HUES48 (cell line): ENCODE measurements around the gene IRS1.

ENCODE experiments used
- H3K27ac ChIP-seq: one replicate; pipeline ENCODE4 v1.7.0; 2013; ENCODE audit warnings: low read depth, low read length, inconsistent platforms
- H3K27me3 ChIP-seq: 2 replicates; pipeline ENCODE4 v1.6.1; 2013; ENCODE audit warnings: mild to moderate bottlenecking, low read length; ENCODE audit not compliant: control insufficient read depth, insufficient read depth
- H3K36me3 ChIP-seq: 2 replicates; pipeline ENCODE4 v1.6.1; 2013; ENCODE audit warnings: low read length; ENCODE audit not compliant: control insufficient read depth, insufficient read depth
- H3K4me1 ChIP-seq: 2 replicates; pipeline ENCODE4 v1.6.1; 2013; ENCODE audit warnings: mild to moderate bottlenecking, low read length; ENCODE audit not compliant: control insufficient read depth, insufficient read depth
- H3K4me3 ChIP-seq: 2 replicates; pipeline ENCODE4 v1.5.1; 2013; ENCODE audit warnings: mild to moderate bottlenecking, low read depth, low read length
- H3K9ac ChIP-seq: 2 replicates; pipeline ENCODE4 v1.6.1; 2013; ENCODE audit warnings: mild to moderate bottlenecking, low read depth, low read length, moderate library complexity
- H3K9me3 ChIP-seq: 2 replicates; pipeline ENCODE4 v1.6.1; 2013; ENCODE audit warnings: low read length; ENCODE audit not compliant: control insufficient read depth, insufficient read depth

The IRS1 gene

GRCh38 chr2:226702376-226702775 is 97.2 kb downstream of the IRS1 start:
- Histone ChIP-seq H3K4me1 (no peaks in the 10 kb centered on the region), H3K9ac (no peak overlapping the region), H3K4me3 (no peak overlapping the region), H3K27me3 (no peaks in the 10 kb centered on the region), H3K27ac (no peak overlapping the region), H3K36me3 (no peaks in the 10 kb centered on the region), H3K9me3 (no peaks in the 10 kb centered on the region)

- Histone ChIP-seq H3K9ac (no peak overlapping the region), H3K36me3 (no peaks in the 10 kb centered on the region), H3K9me3 (no peaks in the 10 kb centered on the region), H3K4me3 (no peak overlapping the region), H3K27ac (no peak overlapping the region), H3K27me3 (no peaks in the 10 kb centered on the region), H3K4me1 (peaks cover 8% of the 10 kb centered on the region)
Observed at GRCh38 chr2:226701052-226701451, 98.6 kb downstream of the IRS1 start.

DNA sequence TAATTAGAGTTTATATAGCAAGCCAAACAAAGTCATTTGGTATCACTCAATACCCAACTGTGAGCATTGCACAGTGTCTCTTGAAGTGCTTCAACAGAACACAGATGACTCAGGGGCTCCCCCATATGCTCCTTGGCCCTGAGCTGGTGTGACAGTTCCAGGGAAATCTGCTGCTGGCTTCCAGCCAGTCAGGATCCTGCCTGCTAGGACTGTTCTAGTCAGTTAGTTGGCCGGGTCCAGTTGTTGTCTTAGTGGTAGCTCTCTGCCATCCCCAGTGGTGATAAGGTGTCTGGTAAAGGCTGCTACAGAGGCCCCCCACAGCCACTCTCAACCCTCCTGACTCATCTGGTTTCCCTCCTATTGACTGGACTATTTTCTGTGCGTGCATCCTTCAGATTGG is 100.3 kb downstream of the IRS1 start:
- Histone ChIP-seq H3K9ac (no peak overlapping the region), H3K36me3 (no peaks in the 10 kb centered on the region), H3K4me1 (peaks cover 13% of the 10 kb centered on the region), H3K27ac (no peak overlapping the region), H3K4me3 (no peak overlapping the region), H3K27me3 (no peaks in the 10 kb centered on the region), H3K9me3 (no peaks in the 10 kb centered on the region)

- H3K9me3 ChIP-seq, result no peaks in the 10 kb centered on the region
- H3K4me3 ChIP-seq, result no peak overlapping the region
- H3K36me3 ChIP-seq, result no peaks in the 10 kb centered on the region
- peaks cover 13% of the 10 kb centered on the region for H3K4me1 ChIP-seq
- no peaks in the 10 kb centered on the region for H3K27me3 ChIP-seq
- no peak overlapping the region for H3K9ac ChIP-seq
- H3K27ac ChIP-seq, result no peak overlapping the region
Observed at GRCh38 chr2:226698671-226699070, 100.9 kb downstream of the IRS1 start.

- H3K9me3 ChIP-seq, result no peaks in the 10 kb centered on the region
- H3K36me3 ChIP-seq, result no peaks in the 10 kb centered on the region
- H3K4me1 ChIP-seq, result peaks cover 18% of the 10 kb centered on the region
- no peak overlapping the region for H3K9ac ChIP-seq
- H3K27ac ChIP-seq, result no peak overlapping the region
- no peak overlapping the region for H3K4me3 ChIP-seq
- H3K27me3 ChIP-seq, result no peaks in the 10 kb centered on the region
Observed at GRCh38 chr2:226694586-226695284, 104.9 kb downstream of the IRS1 start.

DNA sequence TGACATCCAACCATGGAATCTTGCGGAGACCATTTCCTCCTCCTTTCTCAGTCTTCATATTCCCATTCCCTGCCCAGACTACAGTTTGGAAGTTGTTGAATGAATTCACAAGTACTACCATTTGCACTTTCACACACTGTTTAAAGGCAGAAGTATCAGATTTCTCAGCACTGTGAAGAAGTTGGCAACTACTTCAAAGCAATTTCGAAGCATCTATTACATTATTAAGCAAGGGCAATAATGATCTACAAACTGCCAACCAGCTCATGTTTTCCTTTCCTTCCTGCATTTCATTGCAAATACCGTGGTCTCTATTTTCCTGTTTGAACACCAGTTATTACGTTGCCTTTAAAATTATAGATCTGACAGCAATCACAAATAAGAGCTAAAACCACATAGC is 105.5 kb downstream of the IRS1 start:
- Histone ChIP-seq H3K4me3 (no peak overlapping the region), H3K27me3 (no peaks in the 10 kb centered on the region), H3K9ac (no peak overlapping the region), H3K27ac (no peak overlapping the region), H3K9me3 (no peaks in the 10 kb centered on the region), H3K36me3 (no peaks in the 10 kb centered on the region), H3K4me1 (peaks cover 18% of the 10 kb centered on the region)

DNA sequence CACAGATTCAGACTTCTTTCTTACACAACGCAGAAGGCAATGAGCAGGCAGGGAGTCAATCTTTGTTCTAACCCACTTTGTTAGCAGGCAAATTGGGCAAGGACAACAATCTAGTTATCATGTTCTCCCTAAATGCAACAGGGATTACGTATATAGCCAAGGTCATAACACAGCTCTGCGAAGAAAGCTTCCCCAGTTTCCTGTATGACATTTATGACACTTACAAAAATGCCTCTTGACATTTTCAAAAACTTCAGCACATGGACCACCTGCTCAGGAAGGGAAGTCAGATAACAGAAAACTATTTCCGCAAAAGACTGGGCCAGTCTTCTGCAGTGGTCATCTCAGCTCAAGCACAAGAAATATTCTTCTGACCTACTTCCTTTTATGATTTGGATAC is 106.1 kb downstream of the IRS1 start:
- H3K27ac ChIP-seq, result no peak overlapping the region
- H3K4me3 ChIP-seq, result no peak overlapping the region
- no peaks in the 10 kb centered on the region for H3K9me3 ChIP-seq
- no peaks in the 10 kb centered on the region for H3K27me3 ChIP-seq
- peaks cover 18% of the 10 kb centered on the region for H3K4me1 ChIP-seq
- no peaks in the 10 kb centered on the region for H3K36me3 ChIP-seq
- no peak overlapping the region for H3K9ac ChIP-seq

- no peak overlapping the region for H3K4me3 ChIP-seq
- no peak overlapping the region for H3K9ac ChIP-seq
- no peak overlapping the region for H3K27ac ChIP-seq
- no peaks in the 10 kb centered on the region for H3K36me3 ChIP-seq
- no peaks in the 10 kb centered on the region for H3K27me3 ChIP-seq
- no peaks in the 10 kb centered on the region for H3K9me3 ChIP-seq
- H3K4me1 ChIP-seq, result peaks cover 18% of the 10 kb centered on the region
Observed at GRCh38 chr2:226692521-226693126, 107.0 kb downstream of the IRS1 start.

- Histone ChIP-seq H3K9ac (no peak overlapping the region), H3K4me1 (peaks cover 12% of the 10 kb centered on the region), H3K27me3 (no peaks in the 10 kb centered on the region), H3K36me3 (no peaks in the 10 kb centered on the region), H3K9me3 (no peaks in the 10 kb centered on the region), H3K4me3 (no peak overlapping the region), H3K27ac (no peak overlapping the region)
Observed at GRCh38 chr2:226691255-226691654, 108.4 kb downstream of the IRS1 start.

DNA sequence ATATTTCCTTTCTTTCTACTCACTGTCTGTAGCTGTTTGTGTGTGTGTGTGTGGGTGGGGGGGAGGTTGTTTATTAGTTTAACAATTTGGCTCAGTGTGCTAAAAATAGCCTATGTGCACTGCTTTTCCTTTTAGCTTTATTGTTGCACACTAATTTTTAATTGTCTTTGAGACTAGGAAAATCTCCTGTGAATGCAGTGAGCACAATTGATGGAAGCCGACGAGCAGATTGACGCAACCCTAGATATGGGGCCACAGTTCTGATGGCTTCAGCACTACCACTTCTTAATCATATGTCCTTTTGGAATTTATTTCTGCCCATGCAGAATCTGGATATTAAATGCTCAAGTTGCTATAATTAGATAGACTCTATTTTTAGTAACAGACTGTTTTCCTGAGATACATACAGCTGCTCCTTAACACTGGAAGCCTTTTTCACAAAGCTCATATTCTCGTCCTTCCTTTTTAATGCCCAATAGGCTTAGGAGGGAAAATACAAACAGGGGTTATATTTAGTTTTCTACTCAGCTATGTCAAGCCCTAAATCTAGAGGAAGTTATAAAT is 109.1 kb downstream of the IRS1 start:
- Histone ChIP-seq H3K9ac (no peak overlapping the region), H3K9me3 (no peaks in the 10 kb centered on the region), H3K4me3 (no peak overlapping the region), H3K27me3 (no peaks in the 10 kb centered on the region), H3K27ac (no peak overlapping the region), H3K36me3 (no peaks in the 10 kb centered on the region), H3K4me1 (peaks cover 5% of the 10 kb centered on the region)

DNA sequence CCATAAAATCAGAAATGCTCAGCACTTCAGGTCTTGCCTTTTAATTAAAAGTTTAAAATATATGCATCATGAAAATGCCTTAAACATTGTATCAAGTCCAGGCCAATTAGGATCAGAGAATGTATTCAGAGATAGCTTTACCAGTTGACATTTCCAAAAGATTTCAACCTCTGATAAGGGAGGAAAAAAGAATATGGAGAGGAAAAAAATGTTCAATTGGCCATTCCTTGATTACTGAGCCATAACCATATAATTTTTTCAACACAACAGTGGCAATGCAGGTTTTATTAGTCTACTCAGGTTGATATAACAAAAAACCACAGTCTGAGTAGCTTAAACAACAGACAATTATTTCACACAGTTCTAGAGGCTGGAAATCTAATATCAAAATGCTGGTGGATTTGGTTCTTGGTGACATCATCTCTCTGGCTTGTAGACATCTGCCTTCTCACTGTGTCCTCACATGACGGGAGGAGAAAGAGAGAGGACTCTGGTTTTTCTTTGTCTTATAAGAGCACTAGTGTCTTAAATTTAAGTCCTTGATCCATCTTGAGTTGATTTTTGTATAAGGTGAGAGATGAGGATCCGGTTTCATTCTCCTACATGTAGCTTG is 111.9 kb downstream of the IRS1 start:
- H3K27ac ChIP-seq, result no peak overlapping the region
- no peaks in the 10 kb centered on the region for H3K9me3 ChIP-seq
- H3K27me3 ChIP-seq, result no peaks in the 10 kb centered on the region
- no peak overlapping the region for H3K4me3 ChIP-seq
- H3K9ac ChIP-seq, result no peak overlapping the region
- H3K4me1 ChIP-seq, result peaks cover 4% of the 10 kb centered on the region; the same call in 1 of the 2 replicates
- no peaks in the 10 kb centered on the region for H3K36me3 ChIP-seq
